Measurements from ENCODE around the gene IRX2.

The IRX2 gene

GRCh38 chr5:2711446-2712425 lies 39.7 kb downstream of the IRX2 start:
- DNase-seq (ENCODE audit: low read depth), result no peak
- H3K4me3 ChIP-seq (ENCODE audit: control insufficient read depth, low read depth, low read length), result no peak overlapping the region

GRCh38 chr5:2710910-2711309 lies 40.6 kb downstream of the IRX2 start:
- DNase-seq (ENCODE audit: low read depth), result peak; percentile 40

More at GRCh38 chr5:2711446-2712425, 39.7 kb downstream of the IRX2 start:
- TF ChIP-seq CTCF (conservative IDR thresholded peaks at IDR 0.05; ENCODE audit: control insufficient read depth, insufficient read depth, low read depth, low read length), result no peak

GRCh38 chr5:2709976-2710689 lies 41.3 kb downstream of the IRX2 start:
- TF ChIP-seq CTCF (conservative IDR thresholded peaks at IDR 0.05; ENCODE audit: control insufficient read depth, insufficient read depth, low read depth, low read length), result no peak
- no peak for DNase-seq (ENCODE audit: low read depth)
- H3K4me3 ChIP-seq (ENCODE audit: control insufficient read depth, low read depth, low read length), result no peak overlapping the region

More at GRCh38 chr5:2710910-2711309, 40.6 kb downstream of the IRX2 start:
- TF ChIP-seq CTCF (conservative IDR thresholded peaks at IDR 0.05; ENCODE audit: control insufficient read depth, insufficient read depth, low read depth, low read length), result peak; percentile 43
- H3K4me3 ChIP-seq (ENCODE audit: control insufficient read depth, low read depth, low read length), result no peak overlapping the region

GRCh38 chr5:2708751-2709150 lies 42.7 kb downstream of the IRX2 start:
- DNase-seq (ENCODE audit: low read depth), result no peak
- H3K4me3 ChIP-seq (ENCODE audit: control insufficient read depth, low read depth, low read length), result no peak overlapping the region
- no peak for TF ChIP-seq CTCF (conservative IDR thresholded peaks at IDR 0.05; ENCODE audit: control insufficient read depth, insufficient read depth, low read depth, low read length)

- H3K4me3 ChIP-seq (ENCODE audit: control insufficient read depth, low read depth, low read length), result no peak overlapping the region
- no peak for TF ChIP-seq CTCF (conservative IDR thresholded peaks at IDR 0.05; ENCODE audit: control insufficient read depth, insufficient read depth, low read depth, low read length)
- no peak for DNase-seq (ENCODE audit: low read depth)
These were observed 43.3 kb downstream of the IRX2 start for GRCh38 chr5:2708132-2708531.

- H3K4me3 ChIP-seq (ENCODE audit: control insufficient read depth, low read depth, low read length), result no peak overlapping the region
- TF ChIP-seq CTCF (conservative IDR thresholded peaks at IDR 0.05; ENCODE audit: control insufficient read depth, insufficient read depth, low read depth, low read length), result no peak
- no peak for DNase-seq (ENCODE audit: low read depth)
These were observed 45.6 kb downstream of the IRX2 start for GRCh38 chr5:2705861-2706260.
